Neural crest cell (in vitro differentiated cells): ENCODE measurements around the gene PAPOLB. TPM values are rescaled to one million over a fixed set of nuclear protein-coding genes. Genes with fewer than 3 reads are reported as not detected.

Experiments used
- DNase-seq: peaks from one replicate; pipeline ENCODE4 v3.0.0; 2021; ENCODE audit warnings: low read depth, mixed read lengths, low spot score
- H3K27ac Mint-ChIP-seq: one replicate; pipeline ENCODE4 v1.8.0; 2021; ENCODE audit warnings: mild to moderate bottlenecking, mixed read lengths; ENCODE audit not compliant: unreplicated experiment
- H3K27me3 Mint-ChIP-seq: 2 replicates; pipeline ENCODE4 v1.8.0; 2021; ENCODE audit warnings: low read depth, mild to moderate bottlenecking, mixed read lengths
- H3K36me3 Mint-ChIP-seq: 2 replicates; pipeline ENCODE4 v1.8.0; 2021; ENCODE audit warnings: low read depth, mild to moderate bottlenecking, mixed read lengths
- H3K4me1 Mint-ChIP-seq: 2 replicates; pipeline ENCODE4 v1.8.0; 2021; ENCODE audit warnings: mixed read lengths
- H3K4me3 Mint-ChIP-seq: one replicate; pipeline ENCODE4 v1.8.0; 2021; ENCODE audit warnings: mild to moderate bottlenecking, mixed read lengths
- H3K9me3 Mint-ChIP-seq: 2 replicates; pipeline ENCODE4 v1.8.0; 2021; ENCODE audit warnings: mixed read lengths
- CTCF ChIP-seq: fragments of 200-600 bp; sonication (generic); conservative IDR thresholded peaks from 2 replicates; pipeline ENCODE4 v1.5.0; 2021; ENCODE audit warnings: antibody characterized with exemption, mild to moderate bottlenecking
- total RNA-seq: library from RNA; stranded (reverse); gene quantifications from 2 replicates; pipeline ENCODE4 v1.2.1, GENCODE V29; 2021

PAPOLB gene
- total RNA-seq, 1 donor from 2014 or later: 0.26 TPM

- Mint-ChIP-seq H3K9me3 (no peaks in the 10 kb centered on the region), H3K4me1 (peaks cover 6% of the 10 kb centered on the region), H3K4me3 (no peak overlapping the region), H3K27me3 (no peaks in the 10 kb centered on the region), H3K36me3 (no peaks in the 10 kb centered on the region), H3K27ac (peak overlapping the region; percentile 10)
- no peak for TF ChIP-seq CTCF
- no peak for DNase-seq
Measured at GRCh38 chr7:4837803-4838625, 23.8 kb downstream of the PAPOLB start.

GRCh38 chr7:4837041-4837802 is 24.6 kb downstream of the PAPOLB start:
- H3K9me3 Mint-ChIP-seq: no peaks in the 10 kb centered on the region

GRCh38 chr7:4836206-4836661 is 25.6 kb downstream of the PAPOLB start:
- no peak for DNase-seq
- peaks cover 6% of the 10 kb centered on the region for H3K4me1 Mint-ChIP-seq
- no peaks in the 10 kb centered on the region for H3K27me3 Mint-ChIP-seq
- no peaks in the 10 kb centered on the region for H3K36me3 Mint-ChIP-seq
- H3K9me3 Mint-ChIP-seq: no peaks in the 10 kb centered on the region
- TF ChIP-seq CTCF: no peak
- no peak overlapping the region for H3K27ac Mint-ChIP-seq
- H3K4me3 Mint-ChIP-seq: no peak overlapping the region

More at GRCh38 chr7:4837041-4837802, 24.6 kb downstream of the PAPOLB start:
- Mint-ChIP-seq H3K4me1 (peaks cover 6% of the 10 kb centered on the region), H3K27ac (peak overlapping the region; percentile 10), H3K36me3 (no peaks in the 10 kb centered on the region), H3K4me3 (no peak overlapping the region), H3K27me3 (no peaks in the 10 kb centered on the region)
- no peak for DNase-seq
- no peak for TF ChIP-seq CTCF

GRCh38 chr7:4835398-4836205 is 26.2 kb downstream of the PAPOLB start:
- Mint-ChIP-seq H3K36me3 (no peaks in the 10 kb centered on the region), H3K27ac (no peak overlapping the region), H3K4me3 (no peak overlapping the region), H3K4me1 (peaks cover 6% of the 10 kb centered on the region), H3K9me3 (no peaks in the 10 kb centered on the region), H3K27me3 (no peaks in the 10 kb centered on the region)
- no peak for DNase-seq
- no peak for TF ChIP-seq CTCF

- Mint-ChIP-seq H3K27ac (no peak overlapping the region), H3K4me3 (no peak overlapping the region), H3K27me3 (no peaks in the 10 kb centered on the region), H3K9me3 (no peaks in the 10 kb centered on the region), H3K4me1 (peaks cover 12% of the 10 kb centered on the region), H3K36me3 (no peaks in the 10 kb centered on the region)
- no peak for DNase-seq
- no peak for TF ChIP-seq CTCF
Measured at GRCh38 chr7:4834601-4835397, 27.0 kb downstream of the PAPOLB start.
